Fibroblast of mammary gland (primary cell): ENCODE results near the gene ZNF366.

Experiments used
- DNase-seq: peaks from one replicate; pipeline ENCODE4 v3.0.0-alpha.2; 2010; ENCODE audit warnings: low read depth
- H3K4me3 ChIP-seq: 2 replicates; pipeline ENCODE4 v1.5.1; 2011; ENCODE audit warnings: low read depth, mild to moderate bottlenecking, low read length, moderate library complexity; ENCODE audit not compliant: control insufficient read depth
- TF ChIP-seq, protein P1 (sequence below): conservative IDR thresholded peaks from 2 replicates; pipeline ENCODE4 v1.5.1; 2011; ENCODE audit warnings: low read depth, low read length, inconsistent platforms; ENCODE audit not compliant: control insufficient read depth, insufficient read depth

Gene ZNF366

DNA sequence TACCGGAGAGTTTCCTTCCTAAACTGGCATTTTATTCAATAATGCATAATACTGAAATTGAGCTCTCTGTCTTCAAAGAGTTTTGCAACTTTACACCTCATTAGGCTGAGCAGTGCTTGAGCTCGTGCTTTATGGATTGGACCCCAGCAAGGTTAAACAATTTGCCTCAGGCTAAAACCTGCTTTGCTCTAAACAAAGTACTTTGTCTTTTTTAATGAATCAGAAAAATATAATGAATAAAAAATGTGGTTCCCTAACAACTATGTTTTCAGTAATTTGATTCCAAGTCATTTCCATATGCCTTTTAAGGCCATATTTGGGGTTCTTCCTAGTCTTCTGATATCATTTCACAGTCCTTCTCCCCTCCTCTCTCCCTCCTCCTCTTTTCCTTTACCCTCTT lies 20.0 kb downstream of the ZNF366 start:
- DNase-seq = no peak
- H3K4me3 ChIP-seq = no peak overlapping the region
- TF ChIP-seq, protein P1, sequence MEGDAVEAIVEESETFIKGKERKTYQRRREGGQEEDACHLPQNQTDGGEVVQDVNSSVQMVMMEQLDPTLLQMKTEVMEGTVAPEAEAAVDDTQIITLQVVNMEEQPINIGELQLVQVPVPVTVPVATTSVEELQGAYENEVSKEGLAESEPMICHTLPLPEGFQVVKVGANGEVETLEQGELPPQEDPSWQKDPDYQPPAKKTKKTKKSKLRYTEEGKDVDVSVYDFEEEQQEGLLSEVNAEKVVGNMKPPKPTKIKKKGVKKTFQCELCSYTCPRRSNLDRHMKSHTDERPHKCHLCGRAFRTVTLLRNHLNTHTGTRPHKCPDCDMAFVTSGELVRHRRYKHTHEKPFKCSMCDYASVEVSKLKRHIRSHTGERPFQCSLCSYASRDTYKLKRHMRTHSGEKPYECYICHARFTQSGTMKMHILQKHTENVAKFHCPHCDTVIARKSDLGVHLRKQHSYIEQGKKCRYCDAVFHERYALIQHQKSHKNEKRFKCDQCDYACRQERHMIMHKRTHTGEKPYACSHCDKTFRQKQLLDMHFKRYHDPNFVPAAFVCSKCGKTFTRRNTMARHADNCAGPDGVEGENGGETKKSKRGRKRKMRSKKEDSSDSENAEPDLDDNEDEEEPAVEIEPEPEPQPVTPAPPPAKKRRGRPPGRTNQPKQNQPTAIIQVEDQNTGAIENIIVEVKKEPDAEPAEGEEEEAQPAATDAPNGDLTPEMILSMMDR = no peak

DNA sequence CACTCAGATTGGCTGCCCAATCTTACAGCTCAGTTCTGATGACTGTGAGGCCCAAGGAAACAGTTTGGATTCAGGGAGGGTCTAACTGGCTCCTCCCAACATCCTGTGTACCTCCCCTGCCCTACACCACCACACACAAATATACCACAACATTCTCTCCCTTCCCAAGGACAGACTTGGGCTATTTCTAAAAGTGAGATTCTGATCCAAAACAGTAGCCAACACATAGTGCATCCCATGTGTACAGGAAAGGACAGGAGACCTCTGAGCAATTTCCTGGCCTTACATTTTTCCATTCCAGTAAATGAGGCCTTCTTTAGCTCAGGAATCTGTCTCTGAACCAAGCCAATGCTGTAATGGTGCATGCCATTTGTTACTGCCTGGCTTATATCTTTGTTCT lies 20.8 kb downstream of the ZNF366 start:
- TF ChIP-seq, protein P1 = no peak
- H3K4me3 ChIP-seq = no peak overlapping the region
- peak; percentile 48 for DNase-seq

DNA sequence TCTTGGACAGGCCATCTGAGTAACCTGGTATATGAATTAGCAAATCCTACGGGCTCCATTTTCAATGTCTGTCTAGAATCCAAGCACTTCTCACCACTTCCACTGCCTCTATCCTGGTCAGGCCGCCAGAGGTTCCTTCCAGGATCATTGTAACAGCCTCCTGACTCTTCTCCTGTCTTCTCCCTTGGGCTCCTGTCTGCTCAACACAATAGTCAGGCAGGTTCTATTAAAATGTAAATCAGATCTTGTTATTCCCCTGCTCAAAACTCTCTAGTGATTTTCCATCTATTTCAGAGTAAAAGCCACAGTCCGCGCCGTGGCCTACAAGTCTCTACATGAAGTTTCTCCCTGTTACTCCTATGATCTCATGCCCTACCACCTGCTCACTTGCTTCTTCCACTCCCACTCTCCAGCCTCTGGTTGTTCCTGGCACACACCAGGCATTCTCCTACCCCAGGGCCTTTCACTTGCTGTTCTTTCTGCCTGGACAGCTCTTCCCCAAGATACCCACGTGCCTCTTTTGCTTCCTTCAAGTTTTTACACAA lies 21.7 kb downstream of the ZNF366 start:
- TF ChIP-seq, protein P1 = no peak
- no peak overlapping the region for H3K4me3 ChIP-seq
- DNase-seq = no peak

DNA sequence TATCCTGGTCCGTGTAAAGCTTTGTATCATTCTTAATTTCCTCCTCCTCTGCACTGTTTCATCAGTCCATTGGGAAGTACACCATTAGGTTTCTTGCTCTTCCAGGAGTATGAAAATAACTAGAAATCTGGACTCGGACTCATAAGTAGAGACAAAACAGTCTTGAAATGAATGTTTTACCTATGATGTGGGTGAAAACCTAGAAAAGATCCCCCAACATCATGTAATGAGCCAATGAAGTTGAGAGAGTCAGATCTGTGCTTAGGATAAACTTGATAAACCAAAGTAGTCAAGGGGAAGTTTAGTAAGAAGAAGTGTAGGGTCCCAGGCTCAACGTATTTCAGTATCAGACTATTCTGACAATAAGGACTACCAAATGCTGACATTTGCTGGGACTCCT lies 25.2 kb downstream of the ZNF366 start:
- H3K4me3 ChIP-seq = no peak overlapping the region
- no peak for DNase-seq
- TF ChIP-seq, protein P1 = no peak

DNA sequence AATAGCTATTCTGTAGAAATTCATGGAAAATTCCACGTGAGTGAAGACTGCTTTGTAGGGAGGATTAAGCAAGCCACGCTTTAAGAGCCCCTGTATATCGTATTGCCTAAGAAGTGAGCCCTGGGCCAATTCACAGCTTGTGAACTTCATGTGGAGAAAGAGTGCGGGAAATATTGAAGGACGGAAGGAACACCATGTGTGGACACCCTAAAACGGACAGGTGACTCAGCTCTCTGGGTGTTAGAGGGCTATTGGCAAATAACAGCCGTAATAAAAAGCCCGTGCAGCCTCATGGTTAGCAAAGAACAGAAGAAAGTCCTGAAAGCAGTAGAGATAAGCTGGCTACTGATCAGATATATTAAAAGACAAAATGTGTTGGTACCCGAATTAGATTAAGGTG lies 26.4 kb downstream of the ZNF366 start:
- TF ChIP-seq, protein P1 = no peak
- no peak overlapping the region for H3K4me3 ChIP-seq
- peak; percentile 19 for DNase-seq

DNA sequence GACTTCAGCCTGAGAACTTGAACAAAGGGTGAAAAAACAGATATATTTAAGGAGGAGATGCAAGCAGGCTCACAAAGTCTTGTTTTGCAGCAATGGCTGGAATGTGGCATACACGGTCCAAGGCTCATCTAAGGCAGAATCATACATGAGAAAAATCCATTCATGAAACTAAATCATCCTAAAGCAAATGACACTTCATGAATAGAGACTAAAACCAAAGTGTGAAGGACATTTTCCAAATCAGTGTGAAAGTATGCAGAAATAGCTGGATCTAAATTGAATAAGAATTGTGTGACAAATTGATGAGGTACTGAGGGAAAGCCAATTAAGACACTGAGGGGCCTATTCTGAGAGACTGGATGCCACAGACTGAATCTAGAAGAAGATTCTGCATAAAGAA lies 27.3 kb downstream of the ZNF366 start:
- H3K4me3 ChIP-seq = no peak overlapping the region
- DNase-seq = no peak
- TF ChIP-seq, protein P1 = no peak

DNA sequence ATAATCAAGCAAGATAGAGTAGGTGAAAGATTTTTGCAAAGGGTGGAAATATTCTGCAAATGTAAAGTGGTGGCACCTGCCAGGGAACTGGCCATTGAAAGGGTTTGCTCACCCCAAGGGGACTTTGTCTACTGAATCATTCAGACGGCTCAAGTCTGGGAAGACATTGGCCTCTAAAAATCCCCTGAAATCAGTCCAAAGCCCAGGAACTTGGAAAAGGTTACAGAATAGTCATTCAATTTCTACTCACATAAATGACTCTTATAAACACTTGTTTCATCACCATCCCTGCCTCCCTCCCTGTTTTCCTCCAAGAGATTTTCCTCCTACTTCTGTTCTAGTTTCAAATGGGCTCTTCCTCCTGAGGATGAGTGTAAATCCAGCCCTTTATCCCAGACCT lies 28.5 kb downstream of the ZNF366 start:
- H3K4me3 ChIP-seq = no peak overlapping the region
- peak; percentile 36 for DNase-seq
- TF ChIP-seq, protein P1 = no peak
